GM12878 (cell line): ENCODE data around the gene NUB1. TPM values are rescaled to one million over a fixed set of nuclear protein-coding genes. Genes with fewer than 3 reads are reported as not detected.

Source experiments
- ATAC-seq: fragments of 200-7000 bp; cut with Tn5 transposase; 3 replicates; pipeline ENCODE4 v1.9.1; 2020; ENCODE audit warnings: mild to moderate bottlenecking, moderate library complexity
- BruUV-seq: library from RNA; stranded (reverse); fragments of 400-500 nt; replicated peaks from 2 replicates; lab custom pipeline; 2021; lab: Mats Ljungman, UMichigan
- CTCF ChIA-PET: fragments of 300-600 bp; sonication (Branson Sonifier 250); formaldehyde crosslinking; extraction: SDS; loops from one replicate; lab custom pipeline; 2021; ENCODE audit warnings: inconsistent platforms; lab: Yijun Ruan, JAX
- POLR2A ChIA-PET: fragments of 350-600 bp; formaldehyde crosslinking; extraction: SDS; loops from one replicate; lab custom pipeline; 2021; ENCODE audit warnings: inconsistent platforms; lab: Charles Lee
- RAD21 ChIA-PET: fragments of 300-600 bp; sonication (Branson Sonifier 250); formaldehyde crosslinking; loops from one replicate; lab custom pipeline; 2023; ENCODE audit warnings: antibody characterized with exemption; ENCODE audit not compliant: unreplicated experiment; lab: Charles Lee
- SMC1A ChIA-PET: fragments of 300-600 bp; sonication (Branson Sonifier 250); formaldehyde crosslinking; loops from one replicate; lab custom pipeline; 2023; ENCODE audit not compliant: unreplicated experiment, uncharacterized antibody; lab: Charles Lee
- DNase-seq: peaks from one replicate; pipeline ENCODE4 v3.0.0-alpha.2; 2011; ENCODE audit warnings: low read depth, low spot score
- FAIRE-seq: peaks from 3 replicates; lab custom pipeline; 2011; peaks lifted over from hg19 to GRCh38; lab: Jason Lieb, UNC
- H2AFZ ChIP-seq: 2 replicates; pipeline ENCODE4 v1.6.0; 2011; ENCODE audit warnings: low read depth, low read length, control low read depth; ENCODE audit not compliant: control insufficient read depth
- H3K27ac ChIP-seq: 2 replicates; pipeline ENCODE4 v1.5.1; 2011; ENCODE audit warnings: control low read depth; ENCODE audit not compliant: control insufficient read depth, insufficient read depth
- H3K27me3 ChIP-seq, 2 experiments: replicated peaks in 1 of 2; 2 replicates each; pipeline versions ENCODE4 v1.6.0 to v1.6.1; 2011; ENCODE audit warnings: low read length in 1 of 2; ENCODE audit not compliant: control insufficient read depth in 2 of 2, insufficient read depth in 2 of 2
- H3K36me3 ChIP-seq, 2 experiments: 2 replicates each; pipeline ENCODE4 v1.5.1; 2011; ENCODE audit warnings: low read length in 1 of 2; ENCODE audit not compliant: control insufficient read depth in 2 of 2, insufficient read depth in 2 of 2
- H3K4me1 ChIP-seq: 2 replicates; pipeline ENCODE4 v1.6.1; 2011; ENCODE audit warnings: mild to moderate bottlenecking, low read length, moderate library complexity, mixed read lengths; ENCODE audit not compliant: control insufficient read depth, insufficient read depth
- H3K4me2 ChIP-seq: 2 replicates; pipeline ENCODE4 v1.6.0; 2011; ENCODE audit warnings: control low read depth; ENCODE audit not compliant: control insufficient read depth, insufficient read depth
- H3K4me3 ChIP-seq: fragments of 200-600 bp; sonication (generic); 2 replicates; pipeline ENCODE4 v1.5.1; 2016
- H3K79me2 ChIP-seq: 2 replicates; pipeline ENCODE4 v1.6.0; 2011; ENCODE audit warnings: low read length; ENCODE audit not compliant: control insufficient read depth, insufficient read depth
- H3K9ac ChIP-seq: 2 replicates; pipeline ENCODE4 v1.8.0; 2011; ENCODE audit warnings: low read length, control low read depth, mixed read lengths; ENCODE audit not compliant: control insufficient read depth, insufficient read depth
- H3K9me3 ChIP-seq: replicated peaks from 3 replicates; pipeline ENCODE4 v1.5.1; 2011; ENCODE audit warnings: mild to moderate bottlenecking, low read length; ENCODE audit not compliant: control insufficient read depth, insufficient read depth
- H4K20me1 ChIP-seq: 2 replicates; pipeline ENCODE4 v1.6.0; 2011; ENCODE audit not compliant: control insufficient read depth, insufficient read depth
- BACH1 ChIP-seq: fragments of 450-650 bp; IDR thresholded peaks from 2 replicates; pipeline ENCODE4 v1.6.1; 2017; ENCODE audit warnings: mild to moderate bottlenecking, borderline replicate concordance
- MLLT1 ChIP-seq: fragments of 450-650 bp; IDR thresholded peaks from 2 replicates; pipeline ENCODE4 v1.6.1; 2016; ENCODE audit warnings: mild to moderate bottlenecking
- MTA3 ChIP-seq: IDR thresholded peaks from 2 replicates; pipeline ENCODE4 v1.6.1; 2012; ENCODE audit warnings: low read length, inconsistent platforms, borderline replicate concordance
- PKNOX1 ChIP-seq: fragments of 450-650 bp; IDR thresholded peaks from 2 replicates; pipeline ENCODE4 v1.6.1; 2016; ENCODE audit warnings: mild to moderate bottlenecking
- PML ChIP-seq: IDR thresholded peaks from 2 replicates; pipeline ENCODE4 v1.6.1; 2012; ENCODE audit warnings: low read length, inconsistent platforms
- RELA ChIP-seq: fragments of 450-650 bp; IDR thresholded peaks from 2 replicates; pipeline ENCODE4 v1.8.0; 2014; ENCODE audit warnings: borderline replicate concordance; ENCODE audit not compliant: partially characterized antibody
- RELB ChIP-seq: fragments of 450-650 bp; IDR thresholded peaks from 2 replicates; pipeline ENCODE4 v1.6.1; 2017; ENCODE audit warnings: low read depth, mild to moderate bottlenecking, moderate library complexity
- RFX5 ChIP-seq: IDR thresholded peaks from 2 replicates; pipeline ENCODE4 v1.6.1; 2011; ENCODE audit warnings: low read depth, low read length, improper control_type of control experiment
- SMARCA5 ChIP-seq: fragments of 450-650 bp; IDR thresholded peaks from 2 replicates; pipeline ENCODE4 v1.6.1; 2017; ENCODE audit warnings: mild to moderate bottlenecking
- SP1 ChIP-seq: IDR thresholded peaks from one replicate; pipeline ENCODE4 v1.6.1; 2011; ENCODE audit warnings: low read depth, low read length
- TBL1XR1 ChIP-seq: IDR thresholded peaks from 2 replicates; pipeline ENCODE4 v1.6.1; 2012; ENCODE audit warnings: low read depth, low read length, improper control_type of control experiment
- ZNF687 ChIP-seq: fragments of 450-650 bp; IDR thresholded peaks from 2 replicates; pipeline ENCODE4 v1.6.1; 2017; ENCODE audit warnings: mild to moderate bottlenecking, moderate library complexity
- WGBS: methylation state at CpG from one replicate; pipeline ENCODE4 v1.1.6; 2016; ENCODE audit warnings: low lambda C conversion rate; ENCODE audit not compliant: insufficient replicate concordance, insufficient coverage; ENCODE audit errors: missing lambda C conversion rate; 5-methylcytosine and 5-hydroxymethylcytosine counted together
- in situ Hi-C: fragments of 300-500 bp; cut with MboI; formaldehyde crosslinking; loops from 9 replicates; pipeline ENCODE4 v1.14.3; 2018; ENCODE audit warnings: mixed read lengths
- intact Hi-C: fragments of 100-400 bp; cut with micrococcal nuclease; formaldehyde crosslinking; loops from one replicate; pipeline ENCODE4 v1.14.2; 2022; ENCODE audit not compliant: unreplicated experiment
- polyA plus RNA-seq, 11 experiments: library from polyadenylated mRNA; depleted of rRNA in 4 of 11; unstranded in 6 of 11; stranded (reverse) in 5 of 11; fragments of >200 nt; fragmentation: Nextera tagmentation in 4 of 11; fragmentation: Illumina TruSeq in 1 of 11; extraction: Ambion mirVana in 4 of 11; extraction: Trizol in 1 of 11; gene quantifications; 1 replicate in 1 of 11; 2 replicates in 10 of 11; pipeline versions ENCODE4 v1.2.1 to v1.2.3, GENCODE V29; 2011 to 2016; ENCODE audit warnings: inconsistent platforms in 2 of 11, missing spikeins in 2 of 11, low read depth in 1 of 11
- total RNA-seq, 4 experiments: library from RNA; depleted of rRNA in 3 of 4; stranded (reverse); fragments of >200 nt in 3 of 4; fragmentation: Illumina TruSeq in 1 of 4; extraction: Trizol in 1 of 4; gene quantifications; 2 replicates each; pipeline versions ENCODE4 v1.2.1 to v1.2.3, GENCODE V29; 2013 to 2021

NUB1 gene
- total and polyA plus RNA-seq, 10 of the 15 experiments (the other 5 are each of a cell fraction or from before 2014, with no cell fraction given), result 24.1 to 102 (median 49.0) TPM

- in situ Hi-C loops, result no loop called here
- H3K27me3 ChIP-seq, result no peaks in the 10 kb centered on the region
- peak overlapping the region; percentile 57; the same call in 1 of the 2 replicates for H3K4me3 ChIP-seq
- peak overlapping the region; percentile 97 for H3K4me2 ChIP-seq
- H3K9ac ChIP-seq, result peak overlapping the region; percentile 54
- TF ChIP-seq BACH1, result peak; percentile 31; the same call in 1 of the 2 replicates
- TF ChIP-seq SMARCA5, result 0 out of 2 replicates have a peak, but pooled peaks have one; percentile 40
- no peak for TF ChIP-seq RFX5
- no peak for TF ChIP-seq MLLT1
- TF ChIP-seq RELA, result peak; percentile 45
- TF ChIP-seq TBL1XR1, result no peak
- no peak for TF ChIP-seq PKNOX1
- 0 out of 2 replicates have a peak, but pooled peaks have one; percentile 21 for TF ChIP-seq ZNF687
- TF ChIP-seq SP1, result no peak
- TF ChIP-seq PML, result 0 out of 2 replicates have a peak, but pooled peaks have one; percentile 27
- peak; percentile 10; the same call in 1 of the 2 replicates for TF ChIP-seq RELB
- TF ChIP-seq MTA3, result 0 out of 2 replicates have a peak, but pooled peaks have one; percentile 57
- ChIA-PET RAD21 (interaction anchor here (1.0 to 5.2 kb wide), 4 partner anchors 10 to 282 kb away, joined by 3 to 104 read pairs (median 4); no protein-coding TSS in a partner anchor), SMC1A (interaction anchor here (0.8 to 7.6 kb wide), 6 partner anchors 8 to 284 kb away, joined by 3 to 152 read pairs (median 4); partner anchors contain the start of gene NUB1), CTCF (interaction anchor here (0.6 to 11.9 kb wide), 8 partner anchors 8 to 122 kb away, joined by 3 to 252 read pairs (median 14); partner anchors contain the start of genes ABCF2 and NUB1), POLR2A (interaction anchor here (1.6 kb wide), 1 partner anchor 34 kb away, joined by 11 read pairs; no protein-coding TSS in a partner anchor)
- peaks cover 24% of the 10 kb centered on the region for H3K79me2 ChIP-seq
- no peak for DNase-seq
- peak overlapping the region; percentile 94 for H3K27ac ChIP-seq
- intact Hi-C loops, result no loop called here
- FAIRE-seq, result no peak
- no peaks in the 10 kb centered on the region; the same call in 2 of the 3 replicates for H3K9me3 ChIP-seq
- H2AFZ ChIP-seq, result peak overlapping the region; percentile 29; the same call in 1 of the 2 replicates
- H4K20me1 ChIP-seq, result no peaks in the 10 kb centered on the region
- H3K4me1 ChIP-seq, result peaks cover 37% of the 10 kb centered on the region
- ATAC-seq, result peak; percentile 72
- BruUV-seq, result TSS peak; percentile 98
- H3K36me3 ChIP-seq, result peaks cover 6 to 27% of the 10 kb centered on the region in 2 experiments
- WGBS, result 0% methylated on average over 5 of the region's 5 CpGs
Measured at GRCh38 chr7:151349507-151349853, 7.9 kb downstream of the NUB1 start.
